HCT116 (cell line): ENCODE measurements around the gene ACSBG1. TPM values are rescaled to one million over a fixed set of nuclear protein-coding genes. Genes with fewer than 3 reads are reported as not detected.
A peak's percentile ranks its signal among the peaks of the same experiment; 100 is the strongest.

Experiments used
- ATAC-seq: fragments of 200-7000 bp; cut with Tn5 transposase; 2 replicates; pipeline ENCODE4 v1.9.1; 2020; ENCODE audit warnings: mild to moderate bottlenecking, moderate library complexity
- BruUV-seq: library from RNA; stranded (reverse); fragments of 400-500 nt; replicated peaks from 2 replicates; lab custom pipeline; 2021; lab: Mats Ljungman, UMichigan
- CTCF ChIA-PET: fragments of 300-600 bp; sonication (Branson Sonifier 250); formaldehyde crosslinking; loops from one replicate; lab custom pipeline; 2021; ENCODE audit warnings: antibody characterized with exemption; lab: Charles Lee
- POLR2A ChIA-PET: fragments of 300-600, 350-600 bp; sonication (Branson Sonifier 250); formaldehyde crosslinking; loops from one replicate; lab custom pipeline; 2021; ENCODE audit warnings: antibody characterized with exemption; lab: Charles Lee
- RAD21 ChIA-PET, 2 experiments: fragments of 300-600 bp; sonication (Branson Sonifier 250); formaldehyde crosslinking; loops; one replicate each; lab custom pipeline; 2023; ENCODE audit warnings: low total read pairs in 2 of 2; ENCODE audit not compliant: uncharacterized antibody in 2 of 2, unreplicated experiment in 2 of 2, low non-redundant PET in 1 of 2; lab: Charles Lee
- DNase-seq: peaks from one replicate; pipeline ENCODE4 v3.0.0-alpha.2; 2010; ENCODE audit warnings: low read depth, low spot score
- H2AFZ ChIP-seq: fragments of 200-600 bp; shearing (Covaris generic), sonication (generic); 2 replicates; pipeline ENCODE4 v1.6.1; 2017; ENCODE audit warnings: low read depth, mixed run types, mixed read lengths, antibody characterized with exemption, low read length; ENCODE audit not compliant: poor library complexity, severe bottlenecking
- H3K27ac ChIP-seq: 2 replicates; pipeline ENCODE4 v1.5.1; 2012; ENCODE audit warnings: low read depth, low read length
- H3K27me3 ChIP-seq: fragments of 200-600 bp; sonication (generic); 2 replicates; pipeline ENCODE4 v1.6.1; 2016; ENCODE audit warnings: mixed run types, low read length, mixed read lengths; ENCODE audit not compliant: insufficient read depth
- H3K36me3 ChIP-seq, 2 experiments: fragments of 200-500 bp in 1 of 2; fragments of 200-600 bp in 1 of 2; sonication (Bioruptor generic) in 1 of 2; sonication (generic) in 1 of 2; 2 replicates each; pipeline versions ENCODE4 v1.5.1 to v1.6.1; 2014 to 2016; ENCODE audit warnings: low read length in 2 of 2, inconsistent platforms in 1 of 2, mixed read lengths in 1 of 2, mixed run types in 1 of 2; ENCODE audit not compliant: insufficient read depth in 2 of 2, control insufficient read depth in 1 of 2
- H3K4me1 ChIP-seq, 2 experiments: fragments of 200-600 bp in 1 of 2; sonication (generic) in 1 of 2; 2 replicates each; pipeline versions ENCODE4 v1.5.1 to v1.6.1; 2012 to 2017; ENCODE audit warnings: low read length in 2 of 2, inconsistent platforms in 1 of 2, mild to moderate bottlenecking in 1 of 2, mixed read lengths in 1 of 2, mixed run types in 1 of 2, moderate library complexity in 1 of 2; ENCODE audit not compliant: insufficient read depth in 2 of 2, control insufficient read depth in 1 of 2
- H3K4me2 ChIP-seq: fragments of 200-600 bp; sonication (generic); 2 replicates; pipeline ENCODE4 v1.6.1; 2017; ENCODE audit warnings: mixed run types, low read length, mixed read lengths
- H3K4me3 ChIP-seq, 2 experiments: fragments of 200-600 bp in 1 of 2; sonication (generic) in 1 of 2; replicated peaks in 1 of 2; 2 replicates each; pipeline ENCODE4 v1.5.1; 2011 to 2016; ENCODE audit warnings: low read length in 2 of 2, control low read depth in 1 of 2, low read depth in 1 of 2, mild to moderate bottlenecking in 1 of 2, mixed read lengths in 1 of 2, mixed run types in 1 of 2
- H3K79me2 ChIP-seq: fragments of 200-600 bp; sonication (generic); 2 replicates; pipeline ENCODE4 v1.6.1; 2017; ENCODE audit warnings: mild to moderate bottlenecking, mixed run types, low read length, moderate library complexity, mixed read lengths; ENCODE audit not compliant: insufficient read depth
- H3K9ac ChIP-seq: fragments of 200-600 bp; sonication (generic); 2 replicates; pipeline ENCODE4 v1.6.1; 2016; ENCODE audit warnings: low read length, mixed read lengths
- H3K9me2 ChIP-seq: fragments of 200-600 bp; sonication (generic), shearing (Covaris generic); 2 replicates; pipeline ENCODE4 v1.6.1; 2017; ENCODE audit warnings: mixed run types, mild to moderate bottlenecking, moderate library complexity; ENCODE audit not compliant: insufficient read depth
- H3K9me3 ChIP-seq, 2 experiments: fragments of 200-500 bp in 1 of 2; fragments of 200-600 bp in 1 of 2; sonication (Bioruptor generic) in 1 of 2; sonication (generic) in 1 of 2; 2 replicates each; pipeline ENCODE4 v1.6.1; 2014 to 2017; ENCODE audit warnings: low read length in 2 of 2, mixed read lengths in 2 of 2, inconsistent platforms in 1 of 2, low read depth in 1 of 2, mild to moderate bottlenecking in 1 of 2, mixed run types in 1 of 2, moderate library complexity in 1 of 2; ENCODE audit not compliant: control insufficient read depth in 1 of 2, insufficient read depth in 1 of 2
- H4K20me1 ChIP-seq: fragments of 200-600 bp; sonication (generic), shearing (Covaris generic); 2 replicates; pipeline ENCODE4 v1.6.1; 2017; ENCODE audit warnings: mixed run types, mild to moderate bottlenecking, moderate library complexity; ENCODE audit not compliant: insufficient read depth
- EGR1 ChIP-seq: IDR thresholded peaks from 2 replicates; pipeline ENCODE4 v1.6.1; 2012; ENCODE audit warnings: low read depth
- EZH2 ChIP-seq: fragments of 200-600 bp; sonication (generic); IDR thresholded peaks from 2 replicates; pipeline ENCODE4 v1.6.1; 2017; ENCODE audit warnings: antibody characterized with exemption, mixed run types
- POLR2AphosphoS5 ChIP-seq: IDR thresholded peaks from 2 replicates; pipeline ENCODE4 v1.6.1; 2011; ENCODE audit warnings: mild to moderate bottlenecking, low read depth, low read length, moderate library complexity
- RAD21 ChIP-seq: IDR thresholded peaks from 2 replicates; pipeline ENCODE4 v1.6.1; 2012; ENCODE audit warnings: low read depth, mild to moderate bottlenecking
- SIN3A ChIP-seq: IDR thresholded peaks from 2 replicates; pipeline ENCODE4 v1.6.1; 2012; ENCODE audit warnings: low read depth
- SP1 ChIP-seq: IDR thresholded peaks from 2 replicates; pipeline ENCODE4 v1.6.1; 2012; ENCODE audit warnings: low read depth
- YY1 ChIP-seq: IDR thresholded peaks from 2 replicates; pipeline ENCODE4 v1.6.1; 2011; ENCODE audit warnings: low read length, low read depth, moderate library complexity, mild to moderate bottlenecking; ENCODE audit not compliant: insufficient replicate concordance; ENCODE audit errors: extremely low read depth
- intact Hi-C: fragments of 100-400 bp; cut with micrococcal nuclease; formaldehyde crosslinking; loops from 2 replicates; pipeline ENCODE4 v1.10.0; 2022
- total RNA-seq: library from RNA; stranded (reverse); gene quantifications from one replicate; pipeline ENCODE4 v1.2.1, GENCODE V29; 2021; ENCODE audit not compliant: unreplicated experiment
- TF ChIP-seq, protein P1 (sequence below), 3 experiments: fragments of 200-600 bp in 1 of 3; sonication (generic) in 1 of 3; IDR thresholded peaks in 2 of 3; conservative IDR thresholded peaks in 1 of 3; 2 replicates each; pipeline ENCODE4 v1.5.1; 2012 to 2017; ENCODE audit warnings: low read depth in 2 of 3, low read length in 2 of 3, antibody characterized with exemption in 1 of 3, borderline replicate concordance in 1 of 3, control low read depth in 1 of 3, mild to moderate bottlenecking in 1 of 3, mixed read lengths in 1 of 3, mixed run types in 1 of 3, moderate library complexity in 1 of 3; ENCODE audit not compliant: insufficient read depth in 1 of 3

Gene ACSBG1
- total RNA-seq, 1 experiment from 2014 or later: 0.71 TPM

DNA sequence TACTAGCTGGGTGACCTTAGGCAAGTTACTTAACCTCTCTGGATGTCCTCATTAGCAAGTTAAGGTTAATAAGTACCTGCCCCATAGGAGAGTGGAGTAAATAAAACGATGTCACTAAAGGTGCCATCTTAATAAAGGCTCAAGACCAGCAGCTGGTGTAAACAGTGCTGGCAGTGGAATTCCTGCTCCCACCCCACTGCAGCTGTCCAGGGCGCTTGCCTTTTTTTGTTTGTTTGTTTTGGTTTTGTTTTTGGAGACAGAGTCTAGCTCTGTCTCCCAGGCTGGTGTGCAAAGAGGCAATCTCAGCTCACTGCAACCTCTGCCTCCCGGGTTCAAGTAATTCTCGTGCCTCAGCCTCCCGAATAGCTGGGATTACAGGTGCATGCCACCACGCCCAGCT is 56.3 kb downstream of the ACSBG1 start:
- ChIA-PET RAD21 (interaction anchor here (1.1 to 1.4 kb wide), 3 partner anchors 18 to 63 kb away, joined by 4 to 5 read pairs (median 4); no protein-coding TSS in a partner anchor), POLR2A (no interaction called here), CTCF (interaction anchor here (4.1 to 4.3 kb wide), 2 partner anchors 17 to 63 kb away, joined by 27 to 39 read pairs; no protein-coding TSS in a partner anchor)
- H3K4me3 ChIP-seq: no peak overlapping the region
- no peak for DNase-seq
- no peak overlapping the region for H2AFZ ChIP-seq
- no peak overlapping the region for H3K4me2 ChIP-seq
- no peaks in the 10 kb centered on the region for H3K4me1 ChIP-seq
- H3K9ac ChIP-seq: no peak overlapping the region
- ATAC-seq: no peak
- intact Hi-C loops: no loop called here
- no peak for TF ChIP-seq EGR1
- no peak for TF ChIP-seq SP1
- no peak for TF ChIP-seq SIN3A
- no peak for TF ChIP-seq POLR2AphosphoS5
- H3K9me2 ChIP-seq: no peaks in the 10 kb centered on the region
- H3K36me3 ChIP-seq: no peaks in the 10 kb centered on the region
- no peaks in the 10 kb centered on the region for H3K27me3 ChIP-seq
- no peak overlapping the region for H3K27ac ChIP-seq
- no TSS peak for BruUV-seq
- no peaks in the 10 kb centered on the region for H3K79me2 ChIP-seq
- H4K20me1 ChIP-seq: no peaks in the 10 kb centered on the region
- H3K9me3 ChIP-seq: no peaks in the 10 kb centered on the region

DNA sequence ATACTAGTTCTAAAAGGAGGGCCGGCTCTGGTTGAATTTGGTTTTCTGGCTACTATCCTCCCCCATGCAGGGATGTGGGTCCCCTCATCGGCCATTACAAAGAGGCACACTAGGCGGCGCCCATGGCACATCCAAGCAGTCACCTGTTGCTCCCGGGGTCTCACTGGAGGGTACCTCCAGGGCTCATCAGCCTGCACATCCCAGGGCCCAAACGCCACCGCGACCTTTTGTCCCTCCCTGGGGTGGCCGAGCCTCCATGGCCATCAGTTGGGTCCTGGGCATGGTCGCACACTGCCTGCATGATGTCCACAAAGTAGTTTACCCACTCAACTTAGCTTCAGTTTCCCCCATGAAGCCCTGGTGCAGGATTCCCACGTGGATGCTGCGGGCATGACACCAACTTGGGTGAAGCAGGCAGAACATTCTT is 56.9 kb downstream of the ACSBG1 start:
- H3K4me3 ChIP-seq: no peak overlapping the region
- peaks cover 0 to 3% of the 10 kb centered on the region in 2 experiments; a peak in 1 of 4 replicates for H3K36me3 ChIP-seq
- no peak overlapping the region for H3K4me2 ChIP-seq
- H3K9ac ChIP-seq: no peak overlapping the region
- H3K27ac ChIP-seq: no peak overlapping the region
- no peaks in the 10 kb centered on the region for H3K9me2 ChIP-seq
- intact Hi-C loops: loop anchor here (1.0 kb wide), 2 partner anchors 64 kb away; no protein-coding TSS in a partner anchor
- H3K79me2 ChIP-seq: no peaks in the 10 kb centered on the region
- BruUV-seq: no TSS peak
- ATAC-seq (peak; percentile 90), DNase-seq (peak; percentile 13)
- H2AFZ ChIP-seq: no peak overlapping the region
- CTCF ChIA-PET: interaction anchor here (1.4 to 4.3 kb wide), 3 partner anchors 18 to 65 kb away, joined by 7 to 39 read pairs (median 27); no protein-coding TSS in a partner anchor
- TF ChIP-seq, protein P1, sequence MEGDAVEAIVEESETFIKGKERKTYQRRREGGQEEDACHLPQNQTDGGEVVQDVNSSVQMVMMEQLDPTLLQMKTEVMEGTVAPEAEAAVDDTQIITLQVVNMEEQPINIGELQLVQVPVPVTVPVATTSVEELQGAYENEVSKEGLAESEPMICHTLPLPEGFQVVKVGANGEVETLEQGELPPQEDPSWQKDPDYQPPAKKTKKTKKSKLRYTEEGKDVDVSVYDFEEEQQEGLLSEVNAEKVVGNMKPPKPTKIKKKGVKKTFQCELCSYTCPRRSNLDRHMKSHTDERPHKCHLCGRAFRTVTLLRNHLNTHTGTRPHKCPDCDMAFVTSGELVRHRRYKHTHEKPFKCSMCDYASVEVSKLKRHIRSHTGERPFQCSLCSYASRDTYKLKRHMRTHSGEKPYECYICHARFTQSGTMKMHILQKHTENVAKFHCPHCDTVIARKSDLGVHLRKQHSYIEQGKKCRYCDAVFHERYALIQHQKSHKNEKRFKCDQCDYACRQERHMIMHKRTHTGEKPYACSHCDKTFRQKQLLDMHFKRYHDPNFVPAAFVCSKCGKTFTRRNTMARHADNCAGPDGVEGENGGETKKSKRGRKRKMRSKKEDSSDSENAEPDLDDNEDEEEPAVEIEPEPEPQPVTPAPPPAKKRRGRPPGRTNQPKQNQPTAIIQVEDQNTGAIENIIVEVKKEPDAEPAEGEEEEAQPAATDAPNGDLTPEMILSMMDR (IDR thresholded peaks at IDR 0.05 in 2 of 3, conservative IDR thresholded peaks at IDR 0.05 in 1 of 3; ENCODE audit: borderline replicate concordance in 1 of 3, insufficient read depth in 1 of 3, low read depth in 2 of 3, low read length in 2 of 3): peak; percentile 87 to 89 (median 89)
- TF ChIP-seq YY1 (peak; percentile 65), EZH2 (no peak), RAD21 (peak; percentile 94)
- no peaks in the 10 kb centered on the region for H3K27me3 ChIP-seq
- no peaks in the 10 kb centered on the region for H4K20me1 ChIP-seq
- POLR2A ChIA-PET: no interaction called here
- no peaks in the 10 kb centered on the region for H3K9me3 ChIP-seq
- H3K4me1 ChIP-seq: no peaks in the 10 kb centered on the region
- RAD21 ChIA-PET: interaction anchor here (0.5 to 1.4 kb wide), 4 partner anchors 18 to 64 kb away, joined by 4 to 6 read pairs (median 4); no protein-coding TSS in a partner anchor
